NCI-H1930 (cell line): ENCODE measurements around the gene FCHSD2.
"Not testable (repeated sequence)": the region's sequence is repeated elsewhere in the genome, so short reads cannot be mapped to it uniquely, and the experiment has no call there.

Experiments used
- DNase-seq, 2 experiments: peaks; one replicate each; lab custom pipeline; 2025; lab: John Stamatoyannopoulos, UW

FCHSD2 gene

DNA sequence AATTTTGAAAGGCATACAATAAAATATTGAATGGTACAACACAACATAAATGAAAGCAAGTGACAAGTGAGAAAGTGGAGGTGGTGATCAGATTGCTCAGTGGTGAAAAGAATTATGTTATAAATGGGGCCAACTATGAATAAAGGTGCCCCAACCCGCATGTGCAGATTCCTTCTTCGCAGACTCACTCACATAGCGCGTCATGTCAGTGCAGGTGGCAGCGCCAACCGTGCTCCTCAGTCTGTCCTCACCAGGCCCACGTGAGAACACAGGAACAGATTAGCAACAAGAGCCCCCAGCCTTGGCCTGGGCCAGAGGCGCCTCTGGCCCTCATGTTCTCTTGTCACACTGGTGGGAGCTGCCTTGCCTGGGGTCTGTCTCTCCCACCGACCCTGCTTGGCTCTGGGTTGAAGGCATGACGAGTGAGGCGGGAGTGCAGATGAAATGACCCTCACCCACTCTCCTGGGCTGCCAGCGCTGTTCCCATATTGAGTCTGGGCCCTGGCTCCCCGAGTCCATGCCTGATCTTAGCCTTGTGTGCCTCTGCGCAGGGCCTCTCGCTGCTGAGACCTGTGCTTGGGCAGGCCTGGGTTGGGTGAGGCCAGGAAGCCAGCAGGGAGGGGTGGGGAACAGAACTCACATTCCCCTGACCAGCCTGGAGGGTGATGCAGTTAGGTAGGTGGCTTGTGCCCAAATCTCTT, 321.5 kb downstream of the FCHSD2 start:
- no peak for DNase-seq

DNA sequence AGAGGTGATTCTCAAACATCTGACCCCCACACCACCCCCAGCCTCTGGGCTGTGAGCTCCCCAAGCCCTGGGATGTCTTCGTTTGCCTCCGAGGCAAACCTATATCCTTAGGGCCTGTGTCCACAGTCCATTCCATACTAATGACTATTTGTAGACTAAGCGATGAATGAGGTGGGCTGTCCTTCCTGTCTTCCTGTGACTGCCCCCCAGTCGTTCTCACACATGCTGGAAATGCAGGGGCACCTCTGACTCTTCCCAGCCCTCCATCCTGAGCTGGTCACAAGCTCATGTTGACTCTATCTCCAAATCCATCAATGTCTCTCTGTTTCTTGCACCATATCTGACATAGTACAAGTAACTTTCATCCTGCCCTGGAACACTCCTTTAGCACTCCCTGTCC, 323.1 kb downstream of the FCHSD2 start:
- DNase-seq = no peak

DNA sequence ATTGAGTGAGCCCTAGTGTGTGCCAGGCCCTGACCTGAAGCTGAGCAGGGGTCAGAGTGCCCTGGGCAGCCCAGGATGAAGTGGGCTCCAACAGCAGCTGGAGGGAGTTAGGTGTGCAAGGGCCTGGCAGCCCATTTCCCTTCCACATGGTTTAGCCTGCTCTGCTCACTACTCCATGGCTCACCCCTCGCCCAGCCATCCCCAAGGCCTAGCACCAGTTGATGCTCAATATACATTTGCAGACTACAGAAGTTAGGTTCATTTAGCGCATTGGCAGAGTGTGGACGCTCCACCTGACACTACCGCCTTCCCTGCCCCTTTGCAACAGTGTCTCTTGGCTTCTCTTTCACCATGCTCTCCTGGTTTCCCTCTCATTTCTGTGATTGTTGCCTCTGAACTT, 324.2 kb downstream of the FCHSD2 start:
- DNase-seq = no peak

DNA sequence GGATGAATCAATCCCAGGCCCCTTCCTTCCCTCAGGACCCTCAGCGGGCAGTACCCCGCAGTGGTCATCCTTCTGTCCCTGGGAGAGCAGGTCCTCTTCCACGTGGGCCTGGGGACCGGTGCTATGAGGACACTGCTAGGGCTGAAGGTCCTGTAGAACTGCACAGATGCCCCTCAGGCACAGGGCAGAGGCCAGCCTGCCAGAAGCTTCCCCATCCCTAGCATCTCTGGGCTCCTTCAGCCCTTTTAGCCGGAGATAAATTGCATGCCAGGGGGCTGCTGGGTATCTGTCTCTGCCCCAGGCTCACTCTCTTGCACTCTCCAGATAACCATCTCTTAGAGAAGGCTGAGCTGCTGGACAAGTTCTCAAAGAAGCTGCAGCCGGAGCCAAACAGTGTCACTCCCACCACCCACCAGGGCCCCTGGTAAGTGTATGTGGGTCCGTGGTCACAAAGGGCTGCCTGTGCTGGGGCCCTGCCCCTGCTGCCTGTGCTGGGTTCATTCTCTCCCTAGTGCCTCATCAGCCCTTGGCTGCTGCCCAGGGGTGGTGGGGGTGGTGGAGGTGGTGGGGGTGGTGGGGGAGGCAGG, 325.6 kb downstream of the FCHSD2 start:
- no peak for DNase-seq

DNA sequence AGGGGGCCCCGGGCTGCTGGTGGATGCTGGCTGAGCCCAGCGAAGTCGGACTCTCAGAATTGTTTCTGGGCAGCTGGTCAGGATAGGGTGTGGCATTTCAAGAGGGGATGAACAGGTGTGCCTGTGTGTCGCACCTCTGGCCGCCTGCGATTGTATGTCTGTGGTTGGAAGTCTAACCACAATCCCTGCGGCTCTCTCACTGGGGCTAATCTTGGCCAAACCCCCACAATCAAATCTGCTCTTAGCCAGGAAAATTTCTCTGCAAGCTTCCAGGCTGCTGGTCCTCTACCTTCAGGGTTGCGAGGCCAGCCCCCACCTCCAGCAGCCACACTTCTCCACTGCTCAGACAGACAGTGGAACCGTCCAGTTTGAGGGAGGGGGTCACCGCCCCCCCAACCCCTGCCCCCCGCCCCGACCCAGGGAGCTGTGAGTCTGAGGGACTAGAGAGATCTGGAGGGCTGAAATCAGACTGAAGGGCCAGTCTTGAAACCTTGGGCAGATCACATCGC, 327.0 kb downstream of the FCHSD2 start:
- no peak for DNase-seq

DNA sequence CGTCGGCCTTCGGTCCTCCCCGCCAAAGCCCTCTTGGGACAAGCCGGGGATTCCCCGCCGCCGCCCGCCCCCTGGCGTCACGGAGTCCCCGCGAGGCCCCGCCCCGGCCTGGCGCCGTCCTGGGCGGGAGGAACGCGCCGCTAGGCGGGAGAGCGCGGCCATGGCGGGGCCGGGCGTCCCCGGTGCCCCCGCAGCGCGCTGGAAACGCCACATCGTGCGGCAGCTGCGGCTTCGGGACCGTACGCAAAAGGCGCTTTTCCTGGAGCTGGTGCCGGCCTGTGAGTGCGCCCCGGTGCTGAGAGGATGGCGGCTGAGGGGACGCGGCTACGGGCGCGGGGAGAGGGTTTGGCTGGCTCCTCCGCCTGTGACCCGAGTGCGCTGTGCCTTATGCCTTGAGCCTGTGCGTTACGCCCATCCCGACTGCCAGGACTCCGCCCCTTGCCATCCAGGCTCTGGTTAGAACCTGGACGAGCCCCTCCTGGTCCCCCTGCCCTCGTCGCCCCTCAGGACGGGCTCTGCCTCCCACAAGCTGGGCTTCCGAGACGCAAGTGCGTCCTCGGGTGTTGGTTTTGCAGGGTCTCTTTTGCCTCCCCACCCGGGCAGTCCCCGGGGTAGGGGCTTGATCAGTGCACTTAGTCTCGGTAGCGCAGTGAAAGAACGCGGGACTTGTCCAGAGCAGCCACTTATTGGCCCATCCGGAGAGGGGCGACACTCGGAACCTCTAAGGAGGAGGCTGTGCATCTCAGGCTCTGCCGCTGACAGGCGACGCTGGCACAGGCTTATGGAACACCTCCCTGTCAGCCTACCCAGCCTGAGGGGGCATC, 327.6 kb downstream of the FCHSD2 start, which contains the start of gene ATG16L2:
Gene ATG16L2, plus strand, starts transcription at position 126 of the 824 bp plus-strand sequence. Its CDS starts 35 bp downstream, at position 161.
- DNase-seq = peak; percentile 62 to 88

DNA sequence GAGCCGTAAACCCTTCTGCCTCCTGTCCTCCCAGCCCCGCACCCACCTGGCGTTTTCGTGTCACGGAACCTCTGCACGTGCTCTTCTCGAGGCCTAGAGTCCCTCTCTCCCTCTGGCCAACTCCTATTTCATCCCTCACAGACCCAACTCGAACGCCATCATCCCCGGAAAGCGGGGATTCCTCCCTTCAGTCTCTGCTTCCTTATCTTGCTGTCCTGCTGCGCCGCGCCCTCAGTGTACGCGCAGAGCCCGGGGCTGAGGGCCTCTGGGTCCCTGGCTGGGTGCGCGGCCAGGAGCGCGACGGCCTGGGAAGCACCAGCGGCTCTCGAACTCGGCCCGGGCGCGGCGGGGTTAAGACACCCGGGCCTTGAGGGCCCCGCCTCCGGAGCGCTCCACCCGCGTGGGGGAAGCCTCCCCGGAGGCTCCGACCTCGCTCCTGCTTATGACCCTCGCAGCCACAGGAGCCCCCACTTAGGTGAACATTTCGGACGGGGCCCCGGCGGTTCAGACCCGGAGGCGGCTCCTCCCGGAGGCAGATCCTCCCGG, 328.3 kb downstream of the FCHSD2 start:
- DNase-seq = peak in 1 of 2 experiments; percentile 84

DNA sequence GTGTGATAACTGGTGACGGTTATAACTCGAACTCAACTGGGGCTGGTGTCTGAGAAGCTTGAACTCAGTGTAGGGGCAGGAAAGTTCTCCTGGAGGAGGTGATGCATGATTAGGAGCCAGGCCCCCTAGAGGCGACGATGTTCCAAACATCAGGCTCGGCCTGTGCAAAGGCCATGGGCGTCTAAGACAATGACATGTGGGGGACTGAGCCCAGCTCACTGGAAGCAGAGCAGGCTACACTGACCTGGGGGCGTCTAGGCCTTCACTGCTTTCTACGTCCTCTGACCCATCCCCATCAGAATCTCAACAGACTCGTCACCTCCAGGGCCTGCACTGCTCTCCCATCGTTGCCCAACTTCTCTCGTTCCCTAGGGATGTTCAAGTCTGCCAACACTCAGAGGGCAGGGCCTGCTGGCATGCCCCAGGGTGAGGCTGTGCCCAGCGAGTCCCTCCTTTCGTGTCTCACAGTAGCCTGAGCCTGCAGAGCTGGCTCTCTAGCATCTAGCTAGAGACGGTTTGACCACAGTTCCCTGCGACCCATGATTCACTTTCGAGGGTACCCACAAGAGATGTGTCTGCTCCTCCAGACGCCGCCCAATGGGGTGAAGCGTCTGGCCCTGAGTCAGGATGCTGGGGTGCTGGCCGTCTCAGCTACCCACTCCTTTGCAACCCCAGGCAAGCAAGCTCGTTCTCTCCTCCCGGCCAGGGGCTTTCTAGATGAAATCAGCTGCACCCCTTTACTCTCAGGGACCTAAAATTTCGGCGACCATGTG, 329.0 kb downstream of the FCHSD2 start:
- peak in 1 of 2 experiments; percentile 50 for DNase-seq

DNA sequence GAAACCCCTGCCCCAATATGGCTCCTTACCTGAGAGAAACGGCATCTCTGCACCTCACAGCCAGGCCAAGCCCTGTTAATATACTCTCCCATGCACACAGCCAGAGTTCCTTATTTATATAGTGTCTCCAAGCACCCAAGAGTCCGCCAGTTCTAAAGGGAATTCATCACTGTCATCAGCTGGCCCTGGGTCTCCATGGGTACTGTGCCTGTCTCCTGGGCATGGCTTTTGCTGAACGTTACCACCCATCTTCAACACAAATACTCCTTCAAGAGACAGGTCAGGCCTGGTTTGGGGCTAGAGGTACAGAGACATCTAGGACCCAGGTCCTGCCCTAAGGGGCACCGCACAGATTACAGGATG, 329.5 kb downstream of the FCHSD2 start:
- no peak for DNase-seq

DNA sequence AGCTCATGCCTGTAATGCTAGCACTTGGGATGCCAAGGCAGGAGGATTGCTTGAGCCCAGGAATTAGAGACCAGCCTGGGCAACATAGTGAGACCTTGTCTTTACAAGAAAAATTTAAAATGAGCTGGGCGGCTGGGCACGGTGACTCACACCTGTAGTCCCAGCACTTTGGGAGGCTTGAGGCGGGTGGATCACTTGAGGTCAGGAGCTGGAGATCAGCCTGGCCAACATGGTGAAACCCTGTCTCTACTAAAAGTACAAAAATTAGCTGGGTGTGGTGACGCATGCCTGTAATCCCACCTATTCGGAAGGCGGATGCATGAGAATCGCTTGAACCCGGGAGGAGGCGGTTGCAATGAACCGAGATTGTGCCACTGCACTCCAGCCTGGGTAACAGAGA, 330.4 kb downstream of the FCHSD2 start:
- DNase-seq = not testable (repeated sequence)

DNA sequence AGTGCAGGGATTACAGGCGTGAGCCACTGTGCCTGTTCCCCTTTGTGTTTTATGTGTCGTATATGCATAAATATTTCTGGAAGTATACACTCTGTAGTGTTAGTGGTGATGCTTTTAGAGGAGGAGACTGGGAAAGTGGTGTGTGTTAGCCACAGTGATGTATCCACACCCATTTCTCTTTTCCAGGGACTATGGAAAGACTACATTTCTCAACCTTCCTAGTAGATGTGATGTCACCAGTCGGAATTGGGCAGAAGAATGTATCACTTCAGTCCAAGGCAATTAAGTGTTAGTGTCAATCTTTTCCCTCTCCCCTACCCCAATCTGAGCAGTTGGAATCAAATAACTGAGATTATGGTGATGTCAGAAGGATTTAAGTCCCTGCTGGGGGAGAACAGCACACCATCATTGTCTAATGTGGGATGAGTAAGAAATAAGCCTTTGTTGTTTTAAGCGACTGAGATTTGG, 333.8 kb downstream of the FCHSD2 start:
- DNase-seq = no peak

DNA sequence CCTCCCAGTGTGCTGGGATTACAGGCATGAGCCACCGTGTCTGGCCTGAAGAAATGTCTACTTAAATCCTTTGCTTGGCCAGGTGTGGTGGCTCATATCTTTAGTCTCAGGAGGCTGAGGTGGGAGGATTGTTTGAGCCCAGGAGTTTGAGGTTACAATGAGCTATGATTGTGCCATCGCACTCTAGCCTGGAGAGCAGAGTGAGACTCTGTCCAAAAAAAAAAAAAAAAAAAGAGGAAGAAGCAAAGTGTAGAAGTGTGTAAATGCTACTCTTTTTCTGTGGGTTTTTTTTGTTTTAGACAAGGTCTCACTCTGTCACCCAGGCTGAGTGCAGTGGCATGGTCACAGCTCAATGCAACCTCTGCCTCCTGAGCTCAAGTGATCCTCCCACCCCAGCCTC, 334.3 kb downstream of the FCHSD2 start:
- no peak for DNase-seq

DNA sequence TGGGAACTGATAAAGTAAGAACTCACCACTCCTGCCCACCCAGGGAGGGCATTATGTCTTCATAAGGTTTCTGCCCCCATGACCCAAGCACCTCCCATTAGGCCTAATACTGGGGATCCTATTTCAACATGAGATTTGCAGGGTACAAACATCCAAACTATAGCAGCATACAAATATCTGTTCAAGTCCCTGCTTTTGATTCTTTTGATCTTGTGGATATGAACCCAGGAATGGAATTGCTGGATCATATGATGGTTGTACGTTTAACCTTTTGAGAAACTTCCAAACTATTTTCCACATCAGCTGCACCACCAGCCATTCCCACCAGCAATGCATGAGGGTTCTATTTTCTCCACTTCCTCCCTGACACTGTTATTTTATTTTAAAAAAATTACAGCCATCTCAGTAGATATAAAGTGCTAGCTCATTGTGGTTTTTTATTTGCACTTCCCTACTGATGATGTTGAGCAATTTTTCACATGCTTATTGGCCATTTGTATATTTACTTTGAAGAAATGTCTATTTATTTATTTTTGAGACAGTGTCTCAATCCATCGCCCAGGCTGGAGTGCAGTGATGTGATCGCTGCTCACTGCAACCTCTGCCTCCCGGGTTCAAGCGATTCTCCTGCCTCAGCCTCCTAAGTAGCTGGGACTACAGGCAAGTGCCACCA, 335.0 kb downstream of the FCHSD2 start:
- no peak for DNase-seq

DNA sequence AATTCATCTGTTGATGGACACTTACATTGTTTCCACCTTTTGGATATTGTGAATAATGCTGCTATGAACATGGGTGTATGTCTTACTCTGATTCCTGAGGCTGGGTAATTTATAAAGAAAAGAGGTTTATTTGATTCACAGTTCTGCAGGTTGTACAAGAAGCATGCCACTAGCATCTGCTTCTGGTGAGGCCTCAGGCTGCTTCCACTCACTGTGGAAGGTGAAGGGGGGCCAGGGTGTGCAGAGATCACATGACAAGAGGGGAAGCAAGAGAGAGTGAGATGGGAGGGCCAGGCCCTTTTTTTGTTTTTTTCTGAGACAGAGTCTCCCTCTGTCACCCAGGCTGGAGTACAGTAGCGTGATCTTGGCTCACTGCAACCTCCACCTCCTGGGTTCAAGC, 335.7 kb downstream of the FCHSD2 start:
- DNase-seq = not testable (repeated sequence)

DNA sequence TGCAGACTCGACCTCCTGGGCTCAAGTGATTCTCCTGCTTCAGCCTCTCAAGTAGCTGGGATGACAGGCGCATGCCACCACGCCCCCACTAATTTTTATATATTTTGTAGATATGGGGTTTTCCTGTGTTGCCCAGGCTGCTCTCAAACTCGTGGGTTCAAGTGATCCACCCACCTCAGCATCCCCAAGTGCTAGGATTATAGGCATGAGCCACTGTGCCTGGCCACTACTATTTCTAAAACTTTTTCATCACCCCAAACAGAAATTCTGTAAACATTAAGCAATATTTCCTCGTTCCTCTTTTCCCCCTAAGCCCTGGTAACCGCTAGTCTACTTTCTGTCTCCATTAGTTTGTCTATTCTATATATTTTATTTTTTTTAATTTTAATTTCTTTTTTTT, 336.9 kb downstream of the FCHSD2 start:
- no peak for DNase-seq

DNA sequence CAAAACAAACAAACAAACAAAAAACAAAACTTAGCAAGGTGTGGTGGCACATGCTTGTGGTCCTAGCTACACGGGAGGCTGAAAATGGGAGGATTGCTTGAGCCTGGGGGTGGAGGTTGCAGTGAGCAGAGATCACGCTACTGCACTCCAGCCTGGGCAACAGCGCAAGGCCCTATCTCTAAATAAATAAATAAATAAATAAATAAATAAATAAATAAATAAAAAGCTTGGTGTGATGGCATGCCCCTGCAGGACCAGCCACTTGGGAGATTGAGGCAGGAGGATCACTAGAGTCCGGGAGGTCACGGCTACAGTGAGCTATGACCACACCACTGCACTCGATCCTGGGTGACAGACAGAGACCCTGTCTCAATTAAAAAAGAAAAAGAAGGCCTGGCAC, 339.3 kb downstream of the FCHSD2 start:
- DNase-seq = no peak

DNA sequence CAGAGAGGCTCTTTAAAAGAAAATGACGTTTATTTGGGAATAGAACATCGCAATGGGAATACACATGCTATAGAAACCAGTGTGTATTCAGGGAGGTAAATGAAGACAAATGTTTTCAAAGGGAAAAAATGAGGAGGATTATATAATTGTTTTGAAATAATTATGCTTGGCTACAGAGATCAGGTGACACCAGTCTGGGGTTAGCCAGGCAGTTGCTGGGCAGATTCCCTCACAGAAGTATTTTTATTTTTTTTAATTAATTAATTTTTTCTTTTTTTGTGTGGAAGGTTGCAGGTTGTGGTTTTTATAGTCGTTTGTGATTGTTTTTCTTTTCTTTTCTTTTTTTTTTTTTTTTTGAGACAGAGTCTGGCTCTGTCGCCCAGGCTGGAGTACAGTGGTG, 342.7 kb downstream of the FCHSD2 start:
- no peak for DNase-seq

DNA sequence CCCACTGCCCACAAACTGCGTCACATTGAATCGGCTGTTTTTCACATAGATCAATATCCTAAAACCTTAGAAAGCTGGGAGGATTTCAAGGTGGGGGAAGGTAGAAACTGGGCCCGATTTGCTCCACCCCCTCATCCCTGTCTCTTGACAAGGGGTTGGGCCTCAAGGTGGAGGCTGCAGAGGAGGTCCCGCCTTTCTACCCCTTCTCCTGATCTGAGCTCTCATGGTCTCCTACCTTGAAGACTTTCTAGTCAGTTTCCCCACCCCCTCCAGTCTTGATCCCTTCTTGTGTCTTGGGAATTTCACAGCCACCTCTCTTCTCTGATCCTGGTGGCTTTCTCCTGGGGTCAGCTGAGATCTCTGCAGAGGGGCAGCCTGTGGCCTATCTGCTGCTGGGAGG, 343.8 kb downstream of the FCHSD2 start:
- no peak for DNase-seq

DNA sequence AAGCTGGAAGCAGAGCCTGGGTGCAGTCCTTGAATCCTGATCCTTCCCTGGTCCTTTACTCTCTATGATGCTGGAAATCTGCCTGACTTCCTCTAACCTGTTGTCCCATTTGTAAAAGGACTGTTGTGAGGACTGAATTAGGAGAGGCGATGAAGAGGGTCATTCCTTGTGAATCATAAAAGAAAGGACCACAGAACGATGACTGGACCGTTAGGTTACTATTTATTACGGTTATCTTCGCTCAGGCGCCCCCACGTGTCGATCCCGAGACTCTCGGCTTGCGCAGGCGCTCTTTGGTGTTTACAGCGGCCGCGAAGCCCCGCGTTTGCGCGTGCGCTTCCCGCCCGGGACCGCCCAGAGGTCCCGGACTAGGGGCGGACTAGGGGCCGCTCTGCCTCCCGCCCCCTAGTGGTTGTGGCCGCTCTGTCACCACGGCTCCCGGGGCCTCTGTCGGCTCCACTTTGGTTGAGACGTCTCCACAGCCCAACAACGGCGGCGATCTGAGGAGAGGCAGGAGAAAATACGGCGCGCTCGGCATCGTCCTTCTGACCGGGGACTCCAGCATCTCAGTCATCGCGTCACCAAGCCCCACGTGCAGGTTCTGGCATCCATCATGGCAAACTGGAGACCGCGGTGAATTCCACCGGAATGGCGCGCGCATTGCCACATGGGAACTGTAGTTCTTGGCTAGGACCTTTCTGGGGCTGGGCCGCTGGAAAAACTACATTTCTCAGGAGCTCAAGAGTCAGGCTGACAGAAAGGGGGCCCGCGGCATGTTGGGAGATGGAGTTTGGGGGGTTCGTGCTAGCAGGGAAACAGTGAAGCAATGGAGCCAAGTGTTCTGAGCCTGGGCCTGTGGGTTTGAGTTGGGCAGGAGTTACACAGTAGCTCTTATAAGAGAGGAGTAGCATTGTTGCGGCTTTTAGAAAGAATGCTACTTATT, 348.4 kb downstream of the FCHSD2 start, which contains the start of gene STARD10:
Gene STARD10, minus strand, starts transcription at position 623 of the 943 bp plus-strand sequence. CDS start 12,866 bp downstream, outside the sequence.
- DNase-seq = peak; percentile 90 to 97

DNA sequence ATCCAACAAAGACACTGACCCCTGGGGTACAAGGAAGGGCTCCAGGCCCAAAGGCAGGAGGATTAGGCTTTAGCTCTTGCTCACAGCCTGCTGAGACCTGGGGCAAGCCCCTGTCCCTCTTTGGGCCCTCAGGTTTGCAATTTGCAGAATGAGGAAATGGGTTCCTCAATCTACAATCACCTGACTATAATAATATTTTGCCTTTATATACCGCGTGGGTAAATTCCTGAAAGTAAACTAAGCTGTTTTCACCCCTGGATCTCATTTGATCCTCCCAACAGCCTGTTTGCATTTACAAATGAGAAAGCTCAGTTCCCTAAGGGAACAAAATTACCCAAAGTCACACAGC, 349.1 kb downstream of the FCHSD2 start:
- no peak for DNase-seq
